H1 (cell line): ENCODE data around the gene TTI1. TPM values are rescaled to one million over a fixed set of nuclear protein-coding genes. Genes with fewer than 3 reads are reported as not detected.

Source experiments
- CTCF ChIA-PET: fragments of 300-600 bp; sonication (Branson Sonifier 250); formaldehyde crosslinking; loops from one replicate; lab custom pipeline; 2021; ENCODE audit not compliant: partially characterized antibody; lab: Charles Lee
- POLR2A ChIA-PET: fragments of 300-600 bp; sonication (Branson Sonifier 250); formaldehyde crosslinking; loops from one replicate; lab custom pipeline; 2021; ENCODE audit warnings: inconsistent platforms; ENCODE audit not compliant: partially characterized antibody; lab: Charles Lee
- DNase-seq, 2 experiments: peaks; one replicate each; pipeline versions ENCODE4 v3.0.0 to v3.0.0-alpha.2; 2010 to 2022; ENCODE audit warnings: low spot score in 2 of 2, low read depth in 1 of 2, mixed read lengths in 1 of 2
- FAIRE-seq: peaks from 2 replicates; lab custom pipeline; 2011; peaks lifted over from hg19 to GRCh38; lab: Jason Lieb, UNC
- H2AFZ ChIP-seq: 2 replicates; pipeline ENCODE4 v1.8.1; 2012; ENCODE audit warnings: low read length, inconsistent platforms
- H2AK5ac ChIP-seq: 2 replicates; pipeline ENCODE4 v1.6.1; 2013; ENCODE audit warnings: low read depth, low read length
- H2BK120ac ChIP-seq: replicated peaks from 2 replicates; pipeline ENCODE3; 2013; ENCODE audit warnings: low read depth, low read length, inconsistent platforms
- H2BK12ac ChIP-seq: 2 replicates; pipeline ENCODE4 v1.6.1; 2013; ENCODE audit warnings: low read depth, low read length
- H2BK15ac ChIP-seq: 2 replicates; pipeline ENCODE4 v1.6.1; 2013; ENCODE audit warnings: low read length
- H2BK20ac ChIP-seq: 2 replicates; pipeline ENCODE4 v1.6.1; 2013; ENCODE audit warnings: low read length
- H2BK5ac ChIP-seq: 2 replicates; pipeline ENCODE4 v1.6.1; 2013; ENCODE audit warnings: low read depth, low read length
- H3K14ac ChIP-seq: 2 replicates; pipeline ENCODE4 v1.6.1; 2013; ENCODE audit warnings: inconsistent platforms; ENCODE audit not compliant: insufficient read length
- H3K18ac ChIP-seq: 2 replicates; pipeline ENCODE4 v1.6.1; 2013; ENCODE audit warnings: low read length; ENCODE audit errors: extremely low read depth
- H3K23ac ChIP-seq: 2 replicates; pipeline ENCODE4 v1.6.1; 2013; ENCODE audit warnings: inconsistent platforms; ENCODE audit not compliant: insufficient read length
- H3K23me2 ChIP-seq: 2 replicates; pipeline ENCODE4 v1.6.1; 2013; ENCODE audit warnings: low read depth, low read length
- H3K27ac ChIP-seq: 2 replicates; pipeline ENCODE4 v1.6.1; 2011; ENCODE audit warnings: low read depth, low read length, inconsistent platforms
- H3K27me3 ChIP-seq, 4 experiments: replicated peaks in 1 of 4; 1 replicate in 1 of 4; 2 replicates in 3 of 4; pipeline versions ENCODE4 v1.6.1 to v1.8.1; 2011 to 2013; ENCODE audit warnings: low read length in 3 of 4, mild to moderate bottlenecking in 3 of 4, inconsistent platforms in 2 of 4, mixed read lengths in 2 of 4, moderate library complexity in 1 of 4; ENCODE audit not compliant: control insufficient read depth in 3 of 4, insufficient read depth in 3 of 4; ENCODE audit errors: extremely low read depth in 1 of 4
- H3K36me3 ChIP-seq, 4 experiments: 2 replicates each; pipeline versions ENCODE4 v1.6.1 to v1.8.1; 2011 to 2013; ENCODE audit warnings: mild to moderate bottlenecking in 4 of 4, low read length in 3 of 4, moderate library complexity in 2 of 4, control low read depth in 1 of 4, inconsistent platforms in 1 of 4; ENCODE audit not compliant: insufficient read depth in 4 of 4, control insufficient read depth in 2 of 4
- H3K4ac ChIP-seq: replicated peaks from 2 replicates; pipeline ENCODE3; 2013; ENCODE audit warnings: low read length, low read depth, mixed read lengths, inconsistent platforms; ENCODE audit not compliant: insufficient read length
- H3K4me1 ChIP-seq, 4 experiments: replicated peaks in 1 of 4; 1 replicate in 1 of 4; 2 replicates in 3 of 4; pipeline versions ENCODE4 v1.6.1 to v1.8.1; 2011 to 2013; ENCODE audit warnings: low read length in 3 of 4, inconsistent platforms in 2 of 4, mixed read lengths in 1 of 4; ENCODE audit not compliant: insufficient read depth in 4 of 4, control insufficient read depth in 3 of 4
- H3K4me2 ChIP-seq, 2 experiments: 2 replicates each; pipeline versions ENCODE4 v1.6.1 to v1.8.1; 2011 to 2013; ENCODE audit warnings: low read depth in 2 of 2, low read length in 2 of 2, control low read depth in 1 of 2, inconsistent platforms in 1 of 2, mild to moderate bottlenecking in 1 of 2; ENCODE audit not compliant: insufficient read depth in 1 of 2
- H3K4me3 ChIP-seq, 4 experiments: fragments of 200-600, 300-600 bp in 1 of 4; sonication (generic), shearing (Covaris generic), sonication (Bioruptor Twin) in 1 of 4; 2 replicates each; pipeline versions ENCODE4 v1.5.1 to v1.8.1; 2011 to 2016; ENCODE audit warnings: low read length in 4 of 4, low read depth in 3 of 4, control low read depth in 2 of 4, inconsistent platforms in 2 of 4, mild to moderate bottlenecking in 2 of 4, mixed read lengths in 1 of 4, moderate library complexity in 1 of 4; ENCODE audit not compliant: insufficient read depth in 2 of 4; ENCODE audit errors: extremely low read depth in 1 of 4
- H3K56ac ChIP-seq: replicated peaks from 2 replicates; pipeline ENCODE3; 2013; ENCODE audit warnings: low read depth, mild to moderate bottlenecking, mixed read lengths, low read length, inconsistent platforms; ENCODE audit not compliant: insufficient read length
- H3K79me1 ChIP-seq: 2 replicates; pipeline ENCODE4 v1.6.1; 2013; ENCODE audit warnings: low read depth, low read length, control low read depth
- H3K79me2 ChIP-seq, 2 experiments: 2 replicates each; pipeline versions ENCODE4 v1.6.1 to v1.8.1; 2012 to 2013; ENCODE audit warnings: low read length in 2 of 2, mild to moderate bottlenecking in 2 of 2, inconsistent platforms in 1 of 2; ENCODE audit not compliant: insufficient read depth in 2 of 2, control insufficient read depth in 1 of 2
- H3K9ac ChIP-seq, 4 experiments: replicated peaks in 1 of 4; 1 replicate in 1 of 4; 2 replicates in 3 of 4; pipeline versions ENCODE4 v1.6.1 to v1.8.1; 2011 to 2013; ENCODE audit warnings: low read depth in 3 of 4, low read length in 3 of 4, control low read depth in 2 of 4, mild to moderate bottlenecking in 2 of 4, moderate library complexity in 2 of 4, inconsistent platforms in 1 of 4; ENCODE audit errors: extremely low read depth in 1 of 4
- H3K9me3 ChIP-seq, 2 experiments: 2 replicates each; pipeline versions ENCODE4 v1.6.1 to v1.8.1; 2012 to 2013; ENCODE audit warnings: mild to moderate bottlenecking in 2 of 2, moderate library complexity in 2 of 2, control low read depth in 1 of 2, inconsistent platforms in 1 of 2, low read depth in 1 of 2, low read length in 1 of 2, mixed read lengths in 1 of 2; ENCODE audit not compliant: insufficient read depth in 2 of 2
- H4K20me1 ChIP-seq, 2 experiments: replicated peaks in 1 of 2; 2 replicates each; pipeline versions ENCODE3 to v1.8.1; 2011 to 2013; ENCODE audit warnings: inconsistent platforms in 2 of 2, low read length in 2 of 2, mild to moderate bottlenecking in 1 of 2; ENCODE audit not compliant: insufficient read depth in 2 of 2, control insufficient read depth in 1 of 2
- H4K5ac ChIP-seq: 2 replicates; pipeline ENCODE4 v1.6.1; 2013; ENCODE audit warnings: low read length, low read depth, mixed read lengths, inconsistent platforms; ENCODE audit not compliant: insufficient read length
- H4K8ac ChIP-seq: 2 replicates; pipeline ENCODE4 v1.8.0; 2013; ENCODE audit warnings: mild to moderate bottlenecking, moderate library complexity, low read length, inconsistent platforms; ENCODE audit not compliant: insufficient read depth; ENCODE audit errors: extremely low read depth
- H4K91ac ChIP-seq: replicated peaks from 2 replicates; pipeline ENCODE3; 2013; ENCODE audit warnings: low read length, mixed read lengths, inconsistent platforms; ENCODE audit not compliant: insufficient read length
- ATF3 ChIP-seq: IDR thresholded peaks from 2 replicates; pipeline ENCODE4 v1.6.1; 2011; ENCODE audit warnings: low read depth, mild to moderate bottlenecking, low read length; ENCODE audit not compliant: insufficient read depth
- BCL11A ChIP-seq, 2 experiments: IDR thresholded peaks; one replicate each; pipeline ENCODE4 v1.6.1; 2011; ENCODE audit warnings: low read depth in 2 of 2, low read length in 2 of 2, mild to moderate bottlenecking in 2 of 2
- CEBPB ChIP-seq: IDR thresholded peaks from 2 replicates; pipeline ENCODE4 v1.6.1; 2012; ENCODE audit warnings: low read depth, low read length
- FOSL1 ChIP-seq: IDR thresholded peaks from 2 replicates; pipeline ENCODE4 v1.6.1; 2011; ENCODE audit warnings: mild to moderate bottlenecking, low read depth, low read length, moderate library complexity; ENCODE audit not compliant: insufficient read depth
- HDAC6 ChIP-seq: IDR thresholded peaks from one replicate; pipeline ENCODE4 v1.7.1; 2012; ENCODE audit warnings: low read depth, mild to moderate bottlenecking, inconsistent platforms, low read length, moderate library complexity
- POLR2A ChIP-seq, 2 experiments: IDR thresholded peaks; 1 replicate in 1 of 2; 2 replicates in 1 of 2; pipeline ENCODE4 v1.6.1; 2011; ENCODE audit warnings: low read depth in 2 of 2, low read length in 2 of 2, mild to moderate bottlenecking in 2 of 2; ENCODE audit errors: control extremely low read depth in 1 of 2
- SP4 ChIP-seq: IDR thresholded peaks from 2 replicates; pipeline ENCODE4 v1.6.1; 2012; ENCODE audit warnings: low read length, inconsistent platforms
- WGBS, 2 experiments: shearing (Covaris generic) in 1 of 2; methylation state at CpG; one replicate each; pipeline versions ENCODE4 v1.1.6 to v1.1.7; 2013 to 2015; ENCODE audit warnings: low lambda C conversion rate in 2 of 2, mixed read lengths in 2 of 2, inconsistent platforms in 1 of 2, low coverage in 1 of 2, missing lambda C conversion rate in 1 of 2; ENCODE audit not compliant: insufficient replicate concordance in 2 of 2, insufficient coverage in 1 of 2, insufficient read length in 1 of 2; ENCODE audit errors: extremely low coverage in 1 of 2, missing lambda C conversion rate in 1 of 2; 5-methylcytosine and 5-hydroxymethylcytosine counted together
- polyA plus RNA-seq, 7 experiments: library from polyadenylated mRNA; depleted of rRNA in 3 of 7; stranded (reverse) in 5 of 7; unstranded in 2 of 7; fragments of >200 nt in 5 of 7; fragments of 200-250 nt in 2 of 7; gene quantifications; 1 replicate in 5 of 7; 2 replicates in 1 of 7; 4 replicates in 1 of 7; pipeline versions ENCODE4 v1.2.1 to v1.2.3, GENCODE V29; 2011 to 2013; ENCODE audit warnings: missing spikeins in 2 of 7, mixed read lengths in 2 of 7
- total RNA-seq: library from RNA; stranded (reverse); fragmentation: NEBNext Ultra II Directional; extraction: Animal tissue kit (Norgen Biotek cat#: 25700); gene quantifications from 2 replicates; pipeline ENCODE4 v1.2.1, GENCODE V29; 2021

Gene TTI1
- total and polyA plus RNA-seq, 2 of the 8 experiments (the other 6 are each of a cell fraction or from before 2014, with no cell fraction given): 34.1 to 47.0 TPM

- Histone ChIP-seq H3K56ac (no peak overlapping the region), H4K5ac (no peak overlapping the region), H3K4ac (no peak overlapping the region), H3K18ac (no peak overlapping the region), H3K79me1 (peaks cover 8% of the 10 kb centered on the region), H3K27me3 (no peaks in the 10 kb centered on the region), H2BK15ac (no peak overlapping the region), H2AFZ (no peak overlapping the region), H3K4me1 (0 out of 7 replicates have a peak, but pooled peaks cover 0 to 2% (median 0%) of the 10 kb centered on the region in 4 experiments), H2AK5ac (no peak overlapping the region), H2BK5ac (no peak overlapping the region), H4K91ac (no peak overlapping the region), H2BK20ac (no peak overlapping the region), H3K79me2 (peaks cover 0 to 45% of the 10 kb centered on the region in 2 experiments; a peak in 2 of 4 replicates), H3K14ac (no peak overlapping the region), H3K4me3 (no peak overlapping the region), H4K8ac (no peak overlapping the region), H2BK120ac (no peak overlapping the region), H2BK12ac (no peak overlapping the region), H3K23me2 (no peaks in the 10 kb centered on the region), H3K23ac (no peak overlapping the region), H3K36me3 (peaks cover 0 to 17% (median 0%) of the 10 kb centered on the region in 4 experiments; a peak in 4 of 8 replicates), H4K20me1 (peaks cover 0 to 5% of the 10 kb centered on the region in 2 experiments), H3K9me3 (no peaks in the 10 kb centered on the region), H3K27ac (no peak overlapping the region), H3K4me2 (no peak overlapping the region; a peak in 1 of 4 replicates), H3K9ac (no peak overlapping the region)
- POLR2A ChIA-PET: interaction anchor here (0.6 kb wide), 2 partner anchors 90 to 147 kb away, joined by 3 read pairs; no protein-coding TSS in a partner anchor
- no peak for FAIRE-seq
- DNase-seq: no peak
- WGBS, 2 experiments: 100% methylated on average over 1 of the region's 2 CpGs; no CpG with 5 or more reads in 1 of the 2 experiments
- CTCF ChIA-PET: interaction anchor here (0.5 to 6.6 kb wide), 10 partner anchors 10 to 142 kb away, joined by 3 to 109 read pairs (median 4); no protein-coding TSS in a partner anchor
- TF ChIP-seq FOSL1: no peak
- no peak for TF ChIP-seq BCL11A (IDR thresholded peaks at IDR 0.05; ENCODE audit: low read depth in 2 of 2, low read length in 2 of 2)
- no peak for TF ChIP-seq POLR2A (IDR thresholded peaks at IDR 0.05; ENCODE audit: control extremely low read depth in 1 of 2, low read depth in 2 of 2, low read length in 2 of 2)
- no peak for TF ChIP-seq ATF3
- TF ChIP-seq CEBPB: no peak
- TF ChIP-seq SP4: no peak
- no peak for TF ChIP-seq HDAC6
Measured at GRCh38 chr20:38078084-38078483, 44.8 kb upstream of the TTI1 start.
